ENCODE data around the gene CCDC179.

DNA sequence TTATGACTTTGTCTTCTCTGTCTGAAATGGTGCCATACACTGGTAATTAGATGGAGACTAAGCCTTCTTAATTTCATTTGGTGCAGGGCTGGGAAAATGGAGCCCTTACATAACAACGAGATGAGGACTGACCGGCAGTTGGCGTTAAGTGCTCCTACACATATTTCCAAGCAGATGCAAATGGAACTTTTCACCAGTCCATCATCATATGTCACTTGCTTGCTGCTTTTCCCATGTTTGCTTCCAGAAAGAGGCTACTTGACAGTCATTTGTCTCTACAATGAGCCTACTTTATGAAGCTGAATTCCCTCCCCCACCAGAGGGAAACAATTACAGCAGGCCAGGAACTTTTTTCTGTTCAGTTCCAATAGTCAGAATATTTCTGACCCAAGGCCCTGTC, 63.2 kb downstream of the CCDC179 start:
- TF ChIP-seq SIN3A (IDR thresholded peaks at IDR 0.05; ENCODE audit: borderline replicate concordance, insufficient read depth, low read length) (no peak), POLR2AphosphoS5 (IDR thresholded peaks at IDR 0.05; ENCODE audit: low read depth, low read length) (no peak), TAF1 (IDR thresholded peaks at IDR 0.05; ENCODE audit: borderline replicate concordance, insufficient read depth, low read length) (no peak), FOXP2 (optimal IDR thresholded peaks at IDR 0.05; ENCODE audit: borderline replicate concordance, extremely low read depth, extremely low read length, insufficient read depth) (no peak)
- TF ChIP-seq, protein P1, sequence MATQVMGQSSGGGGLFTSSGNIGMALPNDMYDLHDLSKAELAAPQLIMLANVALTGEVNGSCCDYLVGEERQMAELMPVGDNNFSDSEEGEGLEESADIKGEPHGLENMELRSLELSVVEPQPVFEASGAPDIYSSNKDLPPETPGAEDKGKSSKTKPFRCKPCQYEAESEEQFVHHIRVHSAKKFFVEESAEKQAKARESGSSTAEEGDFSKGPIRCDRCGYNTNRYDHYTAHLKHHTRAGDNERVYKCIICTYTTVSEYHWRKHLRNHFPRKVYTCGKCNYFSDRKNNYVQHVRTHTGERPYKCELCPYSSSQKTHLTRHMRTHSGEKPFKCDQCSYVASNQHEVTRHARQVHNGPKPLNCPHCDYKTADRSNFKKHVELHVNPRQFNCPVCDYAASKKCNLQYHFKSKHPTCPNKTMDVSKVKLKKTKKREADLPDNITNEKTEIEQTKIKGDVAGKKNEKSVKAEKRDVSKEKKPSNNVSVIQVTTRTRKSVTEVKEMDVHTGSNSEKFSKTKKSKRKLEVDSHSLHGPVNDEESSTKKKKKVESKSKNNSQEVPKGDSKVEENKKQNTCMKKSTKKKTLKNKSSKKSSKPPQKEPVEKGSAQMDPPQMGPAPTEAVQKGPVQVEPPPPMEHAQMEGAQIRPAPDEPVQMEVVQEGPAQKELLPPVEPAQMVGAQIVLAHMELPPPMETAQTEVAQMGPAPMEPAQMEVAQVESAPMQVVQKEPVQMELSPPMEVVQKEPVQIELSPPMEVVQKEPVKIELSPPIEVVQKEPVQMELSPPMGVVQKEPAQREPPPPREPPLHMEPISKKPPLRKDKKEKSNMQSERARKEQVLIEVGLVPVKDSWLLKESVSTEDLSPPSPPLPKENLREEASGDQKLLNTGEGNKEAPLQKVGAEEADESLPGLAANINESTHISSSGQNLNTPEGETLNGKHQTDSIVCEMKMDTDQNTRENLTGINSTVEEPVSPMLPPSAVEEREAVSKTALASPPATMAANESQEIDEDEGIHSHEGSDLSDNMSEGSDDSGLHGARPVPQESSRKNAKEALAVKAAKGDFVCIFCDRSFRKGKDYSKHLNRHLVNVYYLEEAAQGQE (IDR thresholded peaks at IDR 0.05; ENCODE audit: insufficient read depth in 1 of 2, low read depth in 2 of 2, low read length in 2 of 2): no peak

All from PFSK-1 (cell line).